Measurements from ENCODE around the gene OSBPL8. TPM values are rescaled to one million over a fixed set of nuclear protein-coding genes. Genes with fewer than 3 reads are reported as not detected.

OSBPL8 gene
- total RNA-seq, 4 donors from 2014 or later = 83.6 to 131 (median 97.4) TPM

DNA sequence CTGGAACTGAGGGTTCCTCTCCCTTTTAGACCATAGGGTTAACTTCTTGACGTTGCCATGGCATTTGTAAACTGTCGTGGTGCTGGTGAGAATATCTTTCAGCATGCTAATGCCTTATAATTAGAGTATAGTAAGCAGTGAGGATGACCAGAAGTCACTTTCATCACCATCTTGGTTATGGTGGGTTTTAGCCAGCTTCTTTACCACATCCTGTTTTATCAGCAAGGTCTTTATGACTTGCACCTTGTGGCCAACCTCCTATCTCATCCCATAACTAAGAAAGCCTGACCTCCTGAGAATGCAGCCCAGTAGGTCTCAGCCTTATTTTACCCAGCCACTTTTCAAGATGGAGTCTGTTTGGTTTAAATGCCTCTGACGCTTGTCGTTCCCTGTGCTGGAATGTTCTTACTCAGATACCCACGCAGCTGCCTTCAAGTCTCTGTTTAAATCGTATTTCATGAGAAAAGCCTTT is 255.5 kb downstream of the OSBPL8 start:
- no peak for TF ChIP-seq CTCF (IDR thresholded peaks at IDR 0.05; ENCODE audit: low read depth)

DNA sequence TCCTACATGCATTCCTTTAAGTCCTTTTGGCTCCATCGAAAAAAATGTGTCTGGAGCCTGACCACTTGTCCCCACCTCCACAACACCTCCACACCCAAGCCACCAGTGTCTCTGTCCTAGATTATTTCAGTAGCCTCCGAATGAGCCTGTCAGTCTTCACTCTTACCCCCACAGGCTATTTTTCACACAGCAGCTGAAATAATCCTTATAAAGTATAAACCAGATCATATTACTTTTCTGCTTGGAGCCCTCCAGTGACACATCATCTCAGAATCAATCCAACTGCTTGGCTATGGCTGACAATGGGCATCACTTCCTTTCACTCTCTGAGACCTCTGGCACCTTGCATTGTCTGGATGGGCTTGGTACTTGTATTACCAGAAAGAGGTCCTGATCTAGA is 256.2 kb downstream of the OSBPL8 start:
- no peak for TF ChIP-seq CTCF (IDR thresholded peaks at IDR 0.05; ENCODE audit: low read depth)

Small RNA genes within 50 kb of the gene (small RNA-seq; reads per million reads assigned to genes)
- not detected for gene RN7SKP172

Other genes starting within 250 kb of the OSBPL8 start
- gene BBS10, start 211.4 kb downstream of the OSBPL8 start, total RNA-seq = 10 to 100 TPM; 10.7 to 39.8 (median 19.6) TPM
- 10 to 100 TPM; 38.6 to 60.7 (median 56.3) TPM for gene ZDHHC17, start 204.3 kb upstream of the OSBPL8 start, total RNA-seq

All from subcutaneous adipose tissue (tissue), 4 donors.